Measurements from ENCODE around the gene HEBP1. TPM values are rescaled to one million over a fixed set of nuclear protein-coding genes. Genes with fewer than 3 reads are reported as not detected.

HEBP1 gene
- total RNA-seq, 4 donors from 2014 or later, result 68.5 to 196 (median 184) TPM

GRCh38 chr12:12941450-12942350, 58.4 kb downstream of the HEBP1 start:
- Histone ChIP-seq H3K27ac (no peak overlapping the region), H3K27me3 (no peaks in the 10 kb centered on the region), H3K9me3 (no peaks in the 10 kb centered on the region), H3K4me1 (no peaks in the 10 kb centered on the region), H3K36me3 (no peaks in the 10 kb centered on the region), H3K4me3 (no peak overlapping the region)
- DNase-seq, result no peak
- no peak for TF ChIP-seq CTCF (IDR thresholded peaks at IDR 0.05)
- no peak for TF ChIP-seq POLR2A (IDR thresholded peaks at IDR 0.05)

DNA sequence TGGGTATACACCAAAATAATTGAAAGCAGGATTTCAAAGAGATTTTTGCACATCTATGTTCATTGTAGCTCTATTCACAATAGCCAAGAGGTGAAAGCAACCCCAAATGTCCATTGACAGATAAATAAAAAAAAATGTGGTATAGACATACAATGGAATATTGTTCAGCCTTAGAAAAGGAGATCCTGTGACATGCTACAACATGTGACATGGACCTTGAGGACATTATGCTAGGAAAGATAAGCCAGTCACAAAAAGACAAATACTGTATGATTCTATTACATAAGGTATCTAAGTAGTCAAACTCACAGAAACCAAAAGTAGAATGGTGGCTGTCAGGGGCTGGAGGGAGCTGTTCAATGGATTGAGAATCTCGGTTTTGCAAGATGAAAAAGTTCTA, 60.2 kb downstream of the HEBP1 start:
- Histone ChIP-seq H3K9me3 (no peaks in the 10 kb centered on the region), H3K27me3 (no peaks in the 10 kb centered on the region), H3K4me1 (no peaks in the 10 kb centered on the region), H3K36me3 (no peaks in the 10 kb centered on the region), H3K27ac (no peak overlapping the region), H3K4me3 (no peak overlapping the region)
- DNase-seq, result no peak
- TF ChIP-seq CTCF (IDR thresholded peaks at IDR 0.05) (no peak), POLR2A (IDR thresholded peaks at IDR 0.05) (no peak)

- Histone ChIP-seq H3K9me3 (no peaks in the 10 kb centered on the region), H3K27me3 (no peaks in the 10 kb centered on the region), H3K4me3 (no peak overlapping the region), H3K27ac (no peak overlapping the region), H3K4me1 (no peaks in the 10 kb centered on the region), H3K36me3 (no peaks in the 10 kb centered on the region)
- DNase-seq, result no peak
- no peak for TF ChIP-seq CTCF (IDR thresholded peaks at IDR 0.05)
- no peak for TF ChIP-seq POLR2A (IDR thresholded peaks at IDR 0.05)
Measured at GRCh38 chr12:12938541-12938940, 61.5 kb downstream of the HEBP1 start.

DNA sequence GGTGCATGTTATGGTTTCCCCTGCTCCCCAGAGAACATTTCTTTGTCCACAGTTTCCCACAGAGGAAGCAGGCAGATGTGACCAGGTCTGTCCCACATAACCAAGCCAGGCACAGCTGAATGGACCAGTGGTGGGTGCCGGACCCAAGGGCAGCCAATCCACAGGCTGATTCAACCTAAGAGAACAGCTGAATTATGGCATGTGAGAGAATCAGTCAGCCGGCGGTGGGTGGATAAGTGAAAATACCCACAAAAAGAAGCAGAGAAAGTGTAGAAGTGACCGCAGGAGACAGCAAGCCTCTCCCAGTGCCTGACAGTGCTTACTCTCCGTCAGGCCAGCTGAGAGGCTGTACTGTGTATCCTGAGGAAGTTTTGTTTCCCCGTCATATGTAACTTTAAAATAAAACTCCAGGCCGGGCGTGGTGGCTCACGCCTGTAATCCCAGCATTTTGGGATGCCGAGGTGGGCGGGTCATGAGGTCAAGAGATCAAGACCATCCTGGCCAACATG, 63.0 kb downstream of the HEBP1 start:
- H3K4me3 ChIP-seq, result no peak overlapping the region
- no peak overlapping the region for H3K27ac ChIP-seq
- H3K9me3 ChIP-seq, result no peaks in the 10 kb centered on the region
- TF ChIP-seq POLR2A (IDR thresholded peaks at IDR 0.05) (no peak), CTCF (IDR thresholded peaks at IDR 0.05) (no peak)
- no peaks in the 10 kb centered on the region for H3K27me3 ChIP-seq
- no peaks in the 10 kb centered on the region for H3K36me3 ChIP-seq
- H3K4me1 ChIP-seq, result no peaks in the 10 kb centered on the region
- no peak for DNase-seq

DNA sequence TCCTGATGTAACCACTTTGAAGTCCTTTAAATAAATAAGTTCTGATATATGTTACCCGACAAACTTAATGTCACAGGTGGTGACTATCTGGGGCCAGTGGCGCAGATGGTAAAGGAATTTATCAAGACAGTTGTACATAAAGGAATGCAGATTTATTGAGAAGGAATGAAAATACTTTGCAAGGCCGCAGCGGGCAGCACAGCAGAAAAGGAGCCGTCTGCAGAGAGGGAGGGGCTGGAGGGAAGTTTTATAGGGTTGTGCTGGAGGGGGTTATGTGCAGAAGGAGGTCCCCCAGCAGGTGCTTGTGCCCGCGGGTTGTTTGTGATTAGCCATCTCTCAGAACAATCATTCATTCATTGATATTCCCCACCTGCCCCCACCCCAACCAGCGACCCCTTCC, 65.5 kb downstream of the HEBP1 start:
- Histone ChIP-seq H3K9me3 (no peaks in the 10 kb centered on the region), H3K27ac (no peak overlapping the region), H3K27me3 (no peaks in the 10 kb centered on the region), H3K4me1 (no peaks in the 10 kb centered on the region), H3K4me3 (no peak overlapping the region), H3K36me3 (no peaks in the 10 kb centered on the region)
- no peak for DNase-seq
- TF ChIP-seq POLR2A (IDR thresholded peaks at IDR 0.05) (no peak), CTCF (IDR thresholded peaks at IDR 0.05) (no peak)

All from Peyer's patch (tissue), 4 donors.